Activated naive CD4-positive, alpha-beta T cell treated with anti-CD3 and anti-CD28 coated beads for 36 hours (primary cell): ENCODE measurements around the gene TMEM143. TPM values are rescaled to one million over a fixed set of nuclear protein-coding genes. Genes with fewer than 3 reads are reported as not detected.
"Not testable (repeated sequence)": the region's sequence is repeated elsewhere in the genome, so short reads cannot be mapped to it uniquely, and the experiment has no call there.

ENCODE experiments used
- CTCF ChIA-PET: fragments of 350-600 bp; sonication (Branson Sonifier 250); formaldehyde crosslinking; loops from one replicate; lab custom pipeline; 2021; ENCODE audit warnings: antibody characterized with exemption; lab: Charles Lee
- DNase-seq: peaks from one replicate; pipeline ENCODE4 v3.0.0-alpha.2; 2020
- H3K27ac Mint-ChIP-seq: one replicate; pipeline ENCODE4 v1.8.0; 2021; ENCODE audit warnings: mild to moderate bottlenecking, mixed read lengths
- H3K27me3 Mint-ChIP-seq: one replicate; pipeline ENCODE4 v1.8.0; 2021; ENCODE audit warnings: low read depth, mixed read lengths
- H3K36me3 Mint-ChIP-seq: one replicate; pipeline ENCODE4 v1.8.0; 2021; ENCODE audit warnings: low read depth, mixed read lengths
- H3K4me1 Mint-ChIP-seq: one replicate; pipeline ENCODE4 v1.8.0; 2021; ENCODE audit warnings: low read depth, mixed read lengths
- H3K4me3 Mint-ChIP-seq: one replicate; pipeline ENCODE4 v1.8.0; 2021; ENCODE audit warnings: mild to moderate bottlenecking, moderate library complexity, mixed read lengths
- H3K9me3 Mint-ChIP-seq: one replicate; pipeline ENCODE4 v1.8.0; 2021; ENCODE audit warnings: mixed read lengths
- intact Hi-C: fragments of 100-400 bp; cut with micrococcal nuclease; formaldehyde crosslinking; loops from one replicate; pipeline ENCODE4 v1.15.1; 2023
- total RNA-seq, 2 experiments: library from RNA; stranded (reverse); gene quantifications; one replicate each; pipeline ENCODE4 v1.2.3, GENCODE V29; 2021

TMEM143 gene
- total RNA-seq, 2 experiments from 2014 or later: 23.9 to 24.1 TPM

GRCh38 chr19:48301886-48302599 is 61.7 kb downstream of the TMEM143 start:
- Mint-ChIP-seq H3K4me1 (no peaks in the 10 kb centered on the region), H3K27me3 (no peaks in the 10 kb centered on the region), H3K4me3 (no peak overlapping the region), H3K36me3 (no peaks in the 10 kb centered on the region), H3K27ac (no peak overlapping the region), H3K9me3 (no peaks in the 10 kb centered on the region)
- CTCF ChIA-PET: interaction anchor here (1.1 kb wide), 1 partner anchor 12 kb away, joined by 3 read pairs; no protein-coding TSS in a partner anchor
- intact Hi-C loops: no loop called here
- DNase-seq: no peak

GRCh38 chr19:48297975-48298374 is 65.8 kb downstream of the TMEM143 start:
- Mint-ChIP-seq H3K36me3 (no peaks in the 10 kb centered on the region), H3K27ac (no peak overlapping the region), H3K4me3 (no peak overlapping the region), H3K9me3 (no peaks in the 10 kb centered on the region), H3K4me1 (no peaks in the 10 kb centered on the region), H3K27me3 (no peaks in the 10 kb centered on the region)
- DNase-seq: no peak
- intact Hi-C loops: no loop called here
- CTCF ChIA-PET: interaction anchor here (0.6 kb wide), 1 partner anchor 332 kb away, joined by 4 read pairs; no protein-coding TSS in a partner anchor

GRCh38 chr19:48296963-48297734 is 66.6 kb downstream of the TMEM143 start:
- Mint-ChIP-seq H3K36me3 (no peaks in the 10 kb centered on the region), H3K4me1 (no peaks in the 10 kb centered on the region), H3K27me3 (no peaks in the 10 kb centered on the region), H3K27ac (no peak overlapping the region), H3K9me3 (no peaks in the 10 kb centered on the region), H3K4me3 (no peak overlapping the region)
- CTCF ChIA-PET: interaction anchor here (0.6 kb wide), 1 partner anchor 299 kb away, joined by 4 read pairs; no protein-coding TSS in a partner anchor
- DNase-seq: no peak
- intact Hi-C loops: no loop called here

GRCh38 chr19:48295458-48295857 is 68.3 kb downstream of the TMEM143 start:
- intact Hi-C loops: no loop called here
- no peak overlapping the region for H3K27ac Mint-ChIP-seq
- no peaks in the 10 kb centered on the region for H3K36me3 Mint-ChIP-seq
- peaks cover 6% of the 10 kb centered on the region for H3K4me1 Mint-ChIP-seq
- H3K9me3 Mint-ChIP-seq: no peaks in the 10 kb centered on the region
- H3K27me3 Mint-ChIP-seq: no peaks in the 10 kb centered on the region
- CTCF ChIA-PET: no interaction called here
- no peak overlapping the region for H3K4me3 Mint-ChIP-seq
- DNase-seq: no peak

GRCh38 chr19:48292798-48293197 is 70.9 kb downstream of the TMEM143 start:
- Mint-ChIP-seq H3K9me3 (no peaks in the 10 kb centered on the region), H3K4me3 (no peak overlapping the region), H3K36me3 (no peaks in the 10 kb centered on the region), H3K27ac (no peak overlapping the region), H3K27me3 (no peaks in the 10 kb centered on the region), H3K4me1 (peaks cover 6% of the 10 kb centered on the region)
- intact Hi-C loops: no loop called here
- CTCF ChIA-PET: interaction anchor here (0.9 to 5.8 kb wide), 6 partner anchors 12 to 139 kb away, joined by 3 to 69 read pairs (median 4); partner anchors contain the start of genes SYNGR4 and ZNF114
- DNase-seq: no peak

- CTCF ChIA-PET: interaction anchor here (0.7 to 5.8 kb wide), 5 partner anchors 15 to 1005 kb away, joined by 3 to 69 read pairs (median 3); partner anchors contain the start of gene ZNF114
- DNase-seq, H3K9me3 Mint-ChIP-seq, H3K27ac Mint-ChIP-seq, H3K27me3 Mint-ChIP-seq, H3K4me1 Mint-ChIP-seq, H3K36me3 Mint-ChIP-seq: not testable (repeated sequence)
- peak overlapping the region; percentile 74 for H3K4me3 Mint-ChIP-seq
- intact Hi-C loops: loop anchor here (1.0 kb wide), 2 partner anchors 20 to 24 kb away; no protein-coding TSS in a partner anchor
Measured at GRCh38 chr19:48291489-48291815, 72.3 kb downstream of the TMEM143 start.

GRCh38 chr19:48290771-48291488 is 72.8 kb downstream of the TMEM143 start:
- CTCF ChIA-PET: interaction anchor here (0.6 to 5.8 kb wide), 3 partner anchors 10 to 23 kb away, joined by 3 to 69 read pairs (median 3); partner anchors contain the start of gene ZNF114
- Mint-ChIP-seq H3K4me3 (peak overlapping the region; percentile 74), H3K27ac (no peak overlapping the region), H3K4me1 (peaks cover 6% of the 10 kb centered on the region), H3K27me3 (no peaks in the 10 kb centered on the region), H3K9me3 (peaks cover 11% of the 10 kb centered on the region), H3K36me3 (peaks cover 9% of the 10 kb centered on the region)
- intact Hi-C loops: loop anchor here (1.0 kb wide), 2 partner anchors 20 to 24 kb away; no protein-coding TSS in a partner anchor
- DNase-seq: peak; percentile 59

GRCh38 chr19:48290401-48290770 is 73.4 kb downstream of the TMEM143 start:
- DNase-seq: no peak
- Mint-ChIP-seq H3K4me3 (no peak overlapping the region), H3K36me3 (peaks cover 9% of the 10 kb centered on the region), H3K27me3 (no peaks in the 10 kb centered on the region), H3K4me1 (peaks cover 6% of the 10 kb centered on the region), H3K9me3 (peaks cover 11% of the 10 kb centered on the region), H3K27ac (no peak overlapping the region)
- CTCF ChIA-PET: interaction anchor here (0.6 to 5.8 kb wide), 4 partner anchors 9 to 164 kb away, joined by 3 to 69 read pairs (median 4); partner anchors contain the start of gene ZNF114
- intact Hi-C loops: no loop called here

- no peaks in the 10 kb centered on the region for H3K27me3 Mint-ChIP-seq
- H3K9me3 Mint-ChIP-seq: peaks cover 11% of the 10 kb centered on the region
- CTCF ChIA-PET: interaction anchor here (0.6 to 1.5 kb wide), 4 partner anchors 12 to 86 kb away, joined by 4 to 8 read pairs (median 6); no protein-coding TSS in a partner anchor
- peaks cover 6% of the 10 kb centered on the region for H3K4me1 Mint-ChIP-seq
- H3K27ac Mint-ChIP-seq: no peak overlapping the region
- no peak for DNase-seq
- intact Hi-C loops: no loop called here
- H3K4me3 Mint-ChIP-seq: no peak overlapping the region
- peaks cover 9% of the 10 kb centered on the region for H3K36me3 Mint-ChIP-seq
Measured at GRCh38 chr19:48287748-48288147, 76.0 kb downstream of the TMEM143 start.

GRCh38 chr19:48284896-48285295 is 78.8 kb downstream of the TMEM143 start:
- H3K9me3 Mint-ChIP-seq: peaks cover 11% of the 10 kb centered on the region
- no peak overlapping the region for H3K4me3 Mint-ChIP-seq
- intact Hi-C loops: no loop called here
- H3K36me3 Mint-ChIP-seq: peaks cover 9% of the 10 kb centered on the region
- CTCF ChIA-PET: interaction anchor here (0.7 kb wide), 1 partner anchor 285 kb away, joined by 4 read pairs; no protein-coding TSS in a partner anchor
- no peaks in the 10 kb centered on the region for H3K4me1 Mint-ChIP-seq
- no peak for DNase-seq
- H3K27ac Mint-ChIP-seq: no peak overlapping the region
- no peaks in the 10 kb centered on the region for H3K27me3 Mint-ChIP-seq

GRCh38 chr19:48283908-48284307 is 79.8 kb downstream of the TMEM143 start:
- no peak for DNase-seq
- Mint-ChIP-seq H3K27me3 (no peaks in the 10 kb centered on the region), H3K9me3 (peaks cover 11% of the 10 kb centered on the region), H3K36me3 (peaks cover 9% of the 10 kb centered on the region), H3K4me1 (no peaks in the 10 kb centered on the region), H3K27ac (no peak overlapping the region), H3K4me3 (no peak overlapping the region)
- intact Hi-C loops: no loop called here
- CTCF ChIA-PET: no interaction called here
